ENCODE data around the gene EID3. TPM values are rescaled to one million over a fixed set of nuclear protein-coding genes. Genes with fewer than 3 reads are reported as not detected.

EID3 gene
- total and polyA plus RNA-seq, 9 of the 15 experiments (the other 6 are each of a cell fraction or from before 2014, with no cell fraction given), result 0.07 to 3.5 (median 0.42) TPM

GRCh38 chr12:104286516-104287482, 16.7 kb upstream of the EID3 start (continued):
- TF ChIP-seq, protein P1, sequence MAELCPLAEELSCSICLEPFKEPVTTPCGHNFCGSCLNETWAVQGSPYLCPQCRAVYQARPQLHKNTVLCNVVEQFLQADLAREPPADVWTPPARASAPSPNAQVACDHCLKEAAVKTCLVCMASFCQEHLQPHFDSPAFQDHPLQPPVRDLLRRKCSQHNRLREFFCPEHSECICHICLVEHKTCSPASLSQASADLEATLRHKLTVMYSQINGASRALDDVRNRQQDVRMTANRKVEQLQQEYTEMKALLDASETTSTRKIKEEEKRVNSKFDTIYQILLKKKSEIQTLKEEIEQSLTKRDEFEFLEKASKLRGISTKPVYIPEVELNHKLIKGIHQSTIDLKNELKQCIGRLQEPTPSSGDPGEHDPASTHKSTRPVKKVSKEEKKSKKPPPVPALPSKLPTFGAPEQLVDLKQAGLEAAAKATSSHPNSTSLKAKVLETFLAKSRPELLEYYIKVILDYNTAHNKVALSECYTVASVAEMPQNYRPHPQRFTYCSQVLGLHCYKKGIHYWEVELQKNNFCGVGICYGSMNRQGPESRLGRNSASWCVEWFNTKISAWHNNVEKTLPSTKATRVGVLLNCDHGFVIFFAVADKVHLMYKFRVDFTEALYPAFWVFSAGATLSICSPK (IDR thresholded peaks at IDR 0.05; ENCODE audit: borderline replicate concordance), result no peak
- no peak for TF ChIP-seq FOXJ3 (CRISPR knock-in tag; IDR thresholded peaks at IDR 0.05)
- TF ChIP-seq CREB1 (IDR thresholded peaks at IDR 0.05), result peak; percentile 34; the same call in 1 of the 2 replicates
- peak; percentile 40 for TF ChIP-seq CREB1 (CRISPR knock-in tag; IDR thresholded peaks at IDR 0.05)
- TF ChIP-seq MXI1 (IDR thresholded peaks at IDR 0.05; ENCODE audit: low read depth, low read length), result peak; percentile 91
- TF ChIP-seq, protein P2, sequence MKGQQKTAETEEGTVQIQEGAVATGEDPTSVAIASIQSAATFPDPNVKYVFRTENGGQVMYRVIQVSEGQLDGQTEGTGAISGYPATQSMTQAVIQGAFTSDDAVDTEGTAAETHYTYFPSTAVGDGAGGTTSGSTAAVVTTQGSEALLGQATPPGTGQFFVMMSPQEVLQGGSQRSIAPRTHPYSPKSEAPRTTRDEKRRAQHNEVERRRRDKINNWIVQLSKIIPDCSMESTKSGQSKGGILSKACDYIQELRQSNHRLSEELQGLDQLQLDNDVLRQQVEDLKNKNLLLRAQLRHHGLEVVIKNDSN (CRISPR knock-in tag; IDR thresholded peaks at IDR 0.05), result peak; percentile 76
- TF ChIP-seq NFATC3 (IDR thresholded peaks at IDR 0.05), result no peak
- TF ChIP-seq TFE3 (CRISPR knock-in tag; IDR thresholded peaks at IDR 0.05), result peak; percentile 36
- TF ChIP-seq, protein P3, sequence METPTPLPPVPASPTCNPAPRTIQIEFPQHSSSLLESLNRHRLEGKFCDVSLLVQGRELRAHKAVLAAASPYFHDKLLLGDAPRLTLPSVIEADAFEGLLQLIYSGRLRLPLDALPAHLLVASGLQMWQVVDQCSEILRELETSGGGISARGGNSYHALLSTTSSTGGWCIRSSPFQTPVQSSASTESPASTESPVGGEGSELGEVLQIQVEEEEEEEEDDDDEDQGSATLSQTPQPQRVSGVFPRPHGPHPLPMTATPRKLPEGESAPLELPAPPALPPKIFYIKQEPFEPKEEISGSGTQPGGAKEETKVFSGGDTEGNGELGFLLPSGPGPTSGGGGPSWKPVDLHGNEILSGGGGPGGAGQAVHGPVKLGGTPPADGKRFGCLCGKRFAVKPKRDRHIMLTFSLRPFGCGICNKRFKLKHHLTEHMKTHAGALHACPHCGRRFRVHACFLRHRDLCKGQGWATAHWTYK (CRISPR knock-in tag; IDR thresholded peaks at IDR 0.05), result 0 out of 2 replicates have a peak, but pooled peaks have one; percentile 10
- TF ChIP-seq, protein P4, sequence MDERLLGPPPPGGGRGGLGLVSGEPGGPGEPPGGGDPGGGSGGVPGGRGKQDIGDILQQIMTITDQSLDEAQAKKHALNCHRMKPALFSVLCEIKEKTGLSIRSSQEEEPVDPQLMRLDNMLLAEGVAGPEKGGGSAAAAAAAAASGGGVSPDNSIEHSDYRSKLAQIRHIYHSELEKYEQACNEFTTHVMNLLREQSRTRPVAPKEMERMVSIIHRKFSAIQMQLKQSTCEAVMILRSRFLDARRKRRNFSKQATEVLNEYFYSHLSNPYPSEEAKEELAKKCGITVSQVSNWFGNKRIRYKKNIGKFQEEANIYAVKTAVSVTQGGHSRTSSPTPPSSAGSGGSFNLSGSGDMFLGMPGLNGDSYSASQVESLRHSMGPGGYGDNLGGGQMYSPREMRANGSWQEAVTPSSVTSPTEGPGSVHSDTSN (CRISPR knock-in tag; IDR thresholded peaks at IDR 0.05; ENCODE audit: low read depth), result no peak
- TF ChIP-seq, protein P4 (tag; conservative IDR thresholded peaks at IDR 0.05; ENCODE audit: low read depth), result no peak; the same call in none of the 2 replicates
- peak; percentile 54; the same call in 1 of the 2 replicates for TF ChIP-seq NR2C2 (CRISPR knock-in tag; IDR thresholded peaks at IDR 0.05)
- TF ChIP-seq NR2C2 (tag; IDR thresholded peaks at IDR 0.05), result peak; percentile 73; the same call in 1 of the 2 replicates
- no peak for TF ChIP-seq WHSC1 (IDR thresholded peaks at IDR 0.05; ENCODE audit: low read length)
